SK-N-SH (cell line): ENCODE measurements around the gene ULK3. TPM values are rescaled to one million over a fixed set of nuclear protein-coding genes. Genes with fewer than 3 reads are reported as not detected.

Experiments
- CTCF ChIA-PET: fragments of 300-600, 350-600 bp; formaldehyde crosslinking; extraction: SDS; loops from one replicate; lab custom pipeline; 2021; lab: Yijun Ruan, JAX
- POLR2A ChIA-PET: fragments of 350-600 bp; sonication (Branson Sonifier 250); formaldehyde crosslinking; extraction: SDS; loops from one replicate; lab custom pipeline; 2020; ENCODE audit warnings: antibody characterized with exemption, inconsistent platforms; lab: Yijun Ruan, JAX
- DNase-seq: peaks from one replicate; pipeline ENCODE4 v3.0.0; 2012
- H2AFZ ChIP-seq: fragments of 200-600 bp; sonication (generic); 2 replicates; pipeline ENCODE4 v1.8.1; 2016; ENCODE audit warnings: antibody characterized with exemption, mild to moderate bottlenecking, low read depth
- H3F3A ChIP-seq: fragments of 200-600 bp; sonication (generic); replicated peaks from 2 replicates; pipeline ENCODE3; 2016; ENCODE audit warnings: antibody characterized with exemption, mild to moderate bottlenecking; ENCODE audit not compliant: insufficient read depth
- H3K27ac ChIP-seq, 2 experiments: fragments of 200-500 bp in 1 of 2; fragments of 200-600 bp in 1 of 2; sonication (Bioruptor generic) in 1 of 2; sonication (generic), shearing (Covaris generic) in 1 of 2; 2 replicates each; pipeline versions ENCODE4 v1.5.1 to v1.6.1; 2014 to 2016; ENCODE audit warnings: low read depth in 2 of 2, inconsistent platforms in 1 of 2, low read length in 1 of 2, mild to moderate bottlenecking in 1 of 2, mixed read lengths in 1 of 2
- H3K27me3 ChIP-seq: fragments of 200-600 bp; sonication (generic), shearing (Covaris generic); 2 replicates; pipeline ENCODE4 v1.6.1; 2016; ENCODE audit warnings: mixed run types; ENCODE audit not compliant: insufficient read depth
- H3K36me3 ChIP-seq, 2 experiments: fragments of 200-500 bp in 1 of 2; fragments of 200-600 bp in 1 of 2; sonication (Bioruptor generic) in 1 of 2; sonication (generic) in 1 of 2; replicated peaks in 1 of 2; 2 replicates each; pipeline versions ENCODE3 to v1.5.1; 2014 to 2016; ENCODE audit warnings: low read length in 1 of 2, mild to moderate bottlenecking in 1 of 2; ENCODE audit not compliant: insufficient read depth in 2 of 2, control insufficient read depth in 1 of 2
- H3K4me1 ChIP-seq, 2 experiments: fragments of 200-500 bp in 1 of 2; fragments of 200-600 bp in 1 of 2; sonication (Bioruptor generic) in 1 of 2; sonication (generic), shearing (Covaris generic) in 1 of 2; 2 replicates each; pipeline versions ENCODE4 v1.5.1 to v1.6.1; 2014 to 2016; ENCODE audit warnings: low read depth in 1 of 2, low read length in 1 of 2, mixed run types in 1 of 2; ENCODE audit not compliant: insufficient read depth in 2 of 2, control insufficient read depth in 1 of 2
- H3K4me2 ChIP-seq: fragments of 200-600 bp; sonication (generic), shearing (Covaris generic); 2 replicates; pipeline ENCODE4 v1.6.1; 2017; ENCODE audit warnings: mixed run types
- H3K4me3 ChIP-seq, 2 experiments: fragments of 200-500 bp in 1 of 2; fragments of 200-600 bp in 1 of 2; sonication (Bioruptor generic) in 1 of 2; sonication (generic), shearing (Covaris generic) in 1 of 2; 2 replicates each; pipeline versions ENCODE4 v1.5.1 to v1.8.1; 2014 to 2016; ENCODE audit warnings: low read depth in 2 of 2, inconsistent platforms in 1 of 2, low read length in 1 of 2, mild to moderate bottlenecking in 1 of 2, mixed read lengths in 1 of 2, moderate library complexity in 1 of 2
- H3K79me2 ChIP-seq: fragments of 200-600 bp; sonication (generic); 2 replicates; pipeline ENCODE4 v1.8.1; 2017; ENCODE audit warnings: mild to moderate bottlenecking; ENCODE audit not compliant: insufficient read depth
- H3K9ac ChIP-seq: fragments of 200-600 bp; sonication (generic); 2 replicates; pipeline ENCODE4 v1.6.1; 2017; ENCODE audit warnings: mixed run types
- H3K9me2 ChIP-seq: fragments of 200-600 bp; sonication (generic); 2 replicates; pipeline ENCODE4 v1.6.1; 2017; ENCODE audit warnings: mixed run types
- H3K9me3 ChIP-seq: fragments of 200-600 bp; sonication (generic); 2 replicates; pipeline ENCODE4 v1.6.1; 2017; ENCODE audit warnings: mixed run types, mild to moderate bottlenecking, moderate library complexity
- H4K20me1 ChIP-seq: fragments of 200-600 bp; sonication (generic); 2 replicates; pipeline ENCODE4 v1.6.1; 2017; ENCODE audit warnings: mild to moderate bottlenecking, mixed run types; ENCODE audit not compliant: insufficient read depth
- EZH2phosphoT487 ChIP-seq: fragments of 200-600 bp; sonication (generic); IDR thresholded peaks from 2 replicates; pipeline ENCODE4 v1.6.1; 2017; ENCODE audit warnings: low read depth, mixed run types, mild to moderate bottlenecking, antibody characterized with exemption, moderate library complexity, borderline replicate concordance
- RXRA ChIP-seq: IDR thresholded peaks from 2 replicates; pipeline ENCODE4 v1.4.0; 2012; ENCODE audit warnings: low read depth, mild to moderate bottlenecking, borderline replicate concordance
- WGBS: methylation state at CpG from one replicate; pipeline ENCODE4 v1.1.6; 2017; ENCODE audit warnings: low lambda C conversion rate; 5-methylcytosine and 5-hydroxymethylcytosine counted together
- polyA plus RNA-seq, 3 experiments: library from polyadenylated mRNA; depleted of rRNA; stranded (reverse); fragments of >200 nt; gene quantifications; 2 replicates each; pipeline ENCODE4 v1.2.3, GENCODE V29; 2012
- TF ChIP-seq, protein P1 (sequence below): IDR thresholded peaks from 2 replicates; pipeline ENCODE4 v1.4.0; 2012; ENCODE audit warnings: low read depth, borderline replicate concordance
- TF ChIP-seq, protein P2 (sequence below): IDR thresholded peaks from 2 replicates; pipeline ENCODE4 v1.4.0; 2012; ENCODE audit warnings: low read depth, borderline replicate concordance
- TF ChIP-seq, protein P3 (sequence below): fragments of 200-600 bp; sonication (generic); IDR thresholded peaks from 2 replicates; pipeline ENCODE4 v1.6.1; 2017; ENCODE audit warnings: antibody characterized with exemption, mild to moderate bottlenecking, moderate library complexity
- TF ChIP-seq, protein P4 (sequence below): fragments of 150-350 bp; IDR thresholded peaks from 2 replicates; pipeline ENCODE4 v1.6.1; 2016; ENCODE audit warnings: mild to moderate bottlenecking, low read depth, low read length
- TF ChIP-seq, protein P5 (sequence below): IDR thresholded peaks from 2 replicates; pipeline ENCODE4 v1.6.1; 2012; ENCODE audit warnings: mild to moderate bottlenecking, low read depth, low read length, moderate library complexity

Gene ULK3
- polyA plus RNA-seq, 1 of the 3 experiments (the other 2 are of a cell fraction) = 41.3 TPM

DNA sequence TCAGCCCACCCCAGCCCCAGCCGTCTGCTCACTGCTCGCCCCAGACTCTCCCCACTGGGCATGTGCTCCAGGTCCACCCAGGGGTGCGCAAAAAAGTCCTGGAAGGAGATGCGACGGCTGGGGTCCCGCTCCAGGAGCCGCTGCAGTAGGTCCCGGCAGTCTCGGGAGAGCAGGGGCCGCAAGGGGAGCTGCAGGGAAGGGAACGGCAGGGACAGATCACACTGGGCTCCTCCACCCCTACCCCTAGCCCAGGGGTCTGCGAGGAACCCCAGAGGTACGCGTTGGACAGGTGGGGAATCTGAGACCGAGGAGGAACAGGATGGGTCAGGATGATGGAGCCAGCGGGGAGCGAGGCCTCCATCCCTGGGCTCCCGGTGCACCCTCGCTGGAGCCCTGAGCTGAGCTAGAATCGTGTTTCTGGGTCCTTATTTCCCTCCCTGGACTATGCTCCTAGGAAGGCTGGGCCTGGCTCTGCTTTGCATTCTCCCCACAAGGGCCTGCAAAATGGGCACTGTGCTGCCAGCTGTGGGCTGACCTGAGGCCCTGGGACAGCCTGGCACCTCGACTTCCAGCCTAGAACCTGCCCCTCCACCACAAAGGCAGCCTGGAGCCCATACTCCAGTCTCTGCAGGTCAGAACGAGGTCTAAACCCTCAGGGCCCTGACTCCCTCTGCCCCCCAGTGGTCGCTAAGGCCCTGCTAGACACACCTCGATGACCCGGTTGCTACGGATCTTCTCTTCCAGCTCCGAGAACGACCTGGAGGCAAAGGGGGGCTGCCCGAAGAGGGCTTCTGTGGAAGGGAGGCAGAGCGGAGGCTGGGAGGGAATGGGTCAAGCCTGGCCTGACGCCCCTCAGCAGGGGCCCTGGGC is 3.2 kb downstream of the ULK3 start:
- no peaks in the 10 kb centered on the region for H4K20me1 ChIP-seq
- WGBS = 92% methylated on average over 18 of the region's 31 CpGs
- TF ChIP-seq, protein P1, sequence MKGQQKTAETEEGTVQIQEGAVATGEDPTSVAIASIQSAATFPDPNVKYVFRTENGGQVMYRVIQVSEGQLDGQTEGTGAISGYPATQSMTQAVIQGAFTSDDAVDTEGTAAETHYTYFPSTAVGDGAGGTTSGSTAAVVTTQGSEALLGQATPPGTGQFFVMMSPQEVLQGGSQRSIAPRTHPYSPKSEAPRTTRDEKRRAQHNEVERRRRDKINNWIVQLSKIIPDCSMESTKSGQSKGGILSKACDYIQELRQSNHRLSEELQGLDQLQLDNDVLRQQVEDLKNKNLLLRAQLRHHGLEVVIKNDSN = no peak
- TF ChIP-seq, protein P2, sequence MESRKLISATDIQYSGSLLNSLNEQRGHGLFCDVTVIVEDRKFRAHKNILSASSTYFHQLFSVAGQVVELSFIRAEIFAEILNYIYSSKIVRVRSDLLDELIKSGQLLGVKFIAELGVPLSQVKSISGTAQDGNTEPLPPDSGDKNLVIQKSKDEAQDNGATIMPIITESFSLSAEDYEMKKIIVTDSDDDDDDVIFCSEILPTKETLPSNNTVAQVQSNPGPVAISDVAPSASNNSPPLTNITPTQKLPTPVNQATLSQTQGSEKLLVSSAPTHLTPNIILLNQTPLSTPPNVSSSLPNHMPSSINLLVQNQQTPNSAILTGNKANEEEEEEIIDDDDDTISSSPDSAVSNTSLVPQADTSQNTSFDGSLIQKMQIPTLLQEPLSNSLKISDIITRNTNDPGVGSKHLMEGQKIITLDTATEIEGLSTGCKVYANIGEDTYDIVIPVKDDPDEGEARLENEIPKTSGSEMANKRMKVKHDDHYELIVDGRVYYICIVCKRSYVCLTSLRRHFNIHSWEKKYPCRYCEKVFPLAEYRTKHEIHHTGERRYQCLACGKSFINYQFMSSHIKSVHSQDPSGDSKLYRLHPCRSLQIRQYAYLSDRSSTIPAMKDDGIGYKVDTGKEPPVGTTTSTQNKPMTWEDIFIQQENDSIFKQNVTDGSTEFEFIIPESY = no peak
- TF ChIP-seq EZH2phosphoT487 = no peak
- TF ChIP-seq, protein P3, sequence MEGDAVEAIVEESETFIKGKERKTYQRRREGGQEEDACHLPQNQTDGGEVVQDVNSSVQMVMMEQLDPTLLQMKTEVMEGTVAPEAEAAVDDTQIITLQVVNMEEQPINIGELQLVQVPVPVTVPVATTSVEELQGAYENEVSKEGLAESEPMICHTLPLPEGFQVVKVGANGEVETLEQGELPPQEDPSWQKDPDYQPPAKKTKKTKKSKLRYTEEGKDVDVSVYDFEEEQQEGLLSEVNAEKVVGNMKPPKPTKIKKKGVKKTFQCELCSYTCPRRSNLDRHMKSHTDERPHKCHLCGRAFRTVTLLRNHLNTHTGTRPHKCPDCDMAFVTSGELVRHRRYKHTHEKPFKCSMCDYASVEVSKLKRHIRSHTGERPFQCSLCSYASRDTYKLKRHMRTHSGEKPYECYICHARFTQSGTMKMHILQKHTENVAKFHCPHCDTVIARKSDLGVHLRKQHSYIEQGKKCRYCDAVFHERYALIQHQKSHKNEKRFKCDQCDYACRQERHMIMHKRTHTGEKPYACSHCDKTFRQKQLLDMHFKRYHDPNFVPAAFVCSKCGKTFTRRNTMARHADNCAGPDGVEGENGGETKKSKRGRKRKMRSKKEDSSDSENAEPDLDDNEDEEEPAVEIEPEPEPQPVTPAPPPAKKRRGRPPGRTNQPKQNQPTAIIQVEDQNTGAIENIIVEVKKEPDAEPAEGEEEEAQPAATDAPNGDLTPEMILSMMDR = no peak
- TF ChIP-seq RXRA = no peak
- TF ChIP-seq, protein P4, sequence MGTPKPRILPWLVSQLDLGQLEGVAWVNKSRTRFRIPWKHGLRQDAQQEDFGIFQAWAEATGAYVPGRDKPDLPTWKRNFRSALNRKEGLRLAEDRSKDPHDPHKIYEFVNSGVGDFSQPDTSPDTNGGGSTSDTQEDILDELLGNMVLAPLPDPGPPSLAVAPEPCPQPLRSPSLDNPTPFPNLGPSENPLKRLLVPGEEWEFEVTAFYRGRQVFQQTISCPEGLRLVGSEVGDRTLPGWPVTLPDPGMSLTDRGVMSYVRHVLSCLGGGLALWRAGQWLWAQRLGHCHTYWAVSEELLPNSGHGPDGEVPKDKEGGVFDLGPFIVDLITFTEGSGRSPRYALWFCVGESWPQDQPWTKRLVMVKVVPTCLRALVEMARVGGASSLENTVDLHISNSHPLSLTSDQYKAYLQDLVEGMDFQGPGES = no peak
- TF ChIP-seq, protein P5, sequence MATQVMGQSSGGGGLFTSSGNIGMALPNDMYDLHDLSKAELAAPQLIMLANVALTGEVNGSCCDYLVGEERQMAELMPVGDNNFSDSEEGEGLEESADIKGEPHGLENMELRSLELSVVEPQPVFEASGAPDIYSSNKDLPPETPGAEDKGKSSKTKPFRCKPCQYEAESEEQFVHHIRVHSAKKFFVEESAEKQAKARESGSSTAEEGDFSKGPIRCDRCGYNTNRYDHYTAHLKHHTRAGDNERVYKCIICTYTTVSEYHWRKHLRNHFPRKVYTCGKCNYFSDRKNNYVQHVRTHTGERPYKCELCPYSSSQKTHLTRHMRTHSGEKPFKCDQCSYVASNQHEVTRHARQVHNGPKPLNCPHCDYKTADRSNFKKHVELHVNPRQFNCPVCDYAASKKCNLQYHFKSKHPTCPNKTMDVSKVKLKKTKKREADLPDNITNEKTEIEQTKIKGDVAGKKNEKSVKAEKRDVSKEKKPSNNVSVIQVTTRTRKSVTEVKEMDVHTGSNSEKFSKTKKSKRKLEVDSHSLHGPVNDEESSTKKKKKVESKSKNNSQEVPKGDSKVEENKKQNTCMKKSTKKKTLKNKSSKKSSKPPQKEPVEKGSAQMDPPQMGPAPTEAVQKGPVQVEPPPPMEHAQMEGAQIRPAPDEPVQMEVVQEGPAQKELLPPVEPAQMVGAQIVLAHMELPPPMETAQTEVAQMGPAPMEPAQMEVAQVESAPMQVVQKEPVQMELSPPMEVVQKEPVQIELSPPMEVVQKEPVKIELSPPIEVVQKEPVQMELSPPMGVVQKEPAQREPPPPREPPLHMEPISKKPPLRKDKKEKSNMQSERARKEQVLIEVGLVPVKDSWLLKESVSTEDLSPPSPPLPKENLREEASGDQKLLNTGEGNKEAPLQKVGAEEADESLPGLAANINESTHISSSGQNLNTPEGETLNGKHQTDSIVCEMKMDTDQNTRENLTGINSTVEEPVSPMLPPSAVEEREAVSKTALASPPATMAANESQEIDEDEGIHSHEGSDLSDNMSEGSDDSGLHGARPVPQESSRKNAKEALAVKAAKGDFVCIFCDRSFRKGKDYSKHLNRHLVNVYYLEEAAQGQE = no peak
- TF ChIP-seq, all 33 proteins: peak for 0
- no peak overlapping the region for H3K4me3 ChIP-seq
- H3K4me2 ChIP-seq = no peak overlapping the region
- H3K79me2 ChIP-seq = no peaks in the 10 kb centered on the region
- no peak overlapping the region for H3K9ac ChIP-seq
- H3K4me1 ChIP-seq = peaks cover 0 to 23% of the 10 kb centered on the region in 2 experiments; a peak in 2 of 4 replicates
- H3F3A ChIP-seq = no peaks in the 10 kb centered on the region
- ChIA-PET CTCF (interaction anchor here (0.7 to 10.8 kb wide), 5 partner anchors 12 to 69 kb away, joined by 3 to 95 read pairs (median 3); no protein-coding TSS in a partner anchor), POLR2A (interaction anchor here (1.3 kb wide), 1 partner anchor 117 kb away, joined by 4 read pairs; the partner anchor contains the start of gene RPP25)
- H3K36me3 ChIP-seq = peaks cover 0 to 36% of the 10 kb centered on the region in 2 experiments
- no peak for DNase-seq
- no peaks in the 10 kb centered on the region for H3K27me3 ChIP-seq
- no peaks in the 10 kb centered on the region for H3K9me2 ChIP-seq
- H3K9me3 ChIP-seq = no peaks in the 10 kb centered on the region
- no peak overlapping the region for H3K27ac ChIP-seq
- no peak overlapping the region for H2AFZ ChIP-seq
